Stimulated activated CD4-positive, alpha-beta T cell treated with anti-CD3 and anti-CD28 coated beads, Interleukin-15, amount 100 ng/mL, for 24 hours (primary cell): ENCODE data around the gene TMEM74B.

Source experiments
- DNase-seq: peaks from one replicate; pipeline ENCODE4 v3.0.0-alpha.2; 2020

TMEM74B gene

DNA sequence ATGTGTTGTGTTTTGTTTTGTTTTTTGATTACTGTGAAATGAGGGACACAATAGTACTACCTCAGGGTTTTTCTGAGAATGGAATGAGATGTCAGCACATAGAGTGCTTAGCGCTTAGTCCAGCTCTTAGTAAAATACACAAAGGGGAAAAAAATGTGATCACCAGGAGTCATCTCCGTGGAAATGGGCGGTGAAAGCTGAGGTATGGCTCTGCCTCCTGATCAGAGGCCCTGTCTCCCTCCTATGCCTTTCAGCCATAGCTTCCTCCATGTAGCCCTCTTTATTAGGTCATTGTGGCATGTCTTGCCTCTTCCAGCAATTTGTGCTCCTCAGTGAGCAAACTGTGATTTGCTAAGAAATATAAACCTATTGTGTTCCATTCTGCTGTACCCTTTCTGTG, 53.4 kb downstream of the TMEM74B start:
- no peak for DNase-seq

DNA sequence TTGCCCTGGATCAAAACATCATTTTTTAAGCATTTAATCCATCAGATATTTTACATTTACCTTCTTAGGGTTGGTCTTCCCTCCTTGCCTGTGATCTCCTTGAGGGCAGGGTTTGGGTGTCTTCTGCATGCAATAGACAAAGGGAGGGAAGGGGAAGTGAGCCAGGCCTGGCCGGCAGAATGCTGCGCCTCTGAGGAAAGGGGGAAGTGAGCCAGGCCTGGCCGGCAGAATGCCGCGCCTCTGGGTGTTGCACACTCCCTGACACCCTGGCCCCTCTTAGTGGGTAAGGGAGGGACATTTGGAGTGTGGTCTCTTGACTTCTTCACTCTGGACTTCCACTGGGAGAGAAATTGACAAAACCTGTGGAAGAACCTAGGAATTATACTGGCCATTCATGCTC, 53.9 kb downstream of the TMEM74B start:
- DNase-seq = no peak
